Cardiac septum (tissue), 1 donor: ENCODE results near the gene DNASE1L2. TPM values are rescaled to one million over a fixed set of nuclear protein-coding genes. Genes with fewer than 3 reads are reported as not detected.

Experiments used
- DNase-seq: peaks from one replicate; pipeline ENCODE4 v3.0.0-alpha.2; 2020; ENCODE audit warnings: low spot score
- intact Hi-C: fragments of 100-400 bp; cut with DNase I; formaldehyde crosslinking; loops from one replicate; pipeline ENCODE4 v1.14.0; 2022
- total RNA-seq: library from RNA; stranded (reverse); fragmentation: NEBNext Ultra II Directional; extraction: Animal tissue kit (Norgen Biotek cat#: 25700); gene quantifications from one replicate; pipeline ENCODE4 v1.2.1, GENCODE V29; 2021
- donor health status: DM: no; HTN: no; CAD: no.

DNASE1L2 gene
- total RNA-seq, 1 donor from 2014 or later: 0.57 TPM

GRCh38 chr16:2213817-2214718 lies 22.2 kb upstream of the DNASE1L2 start:
- intact Hi-C loops: loop anchor here (5.0 kb wide), 1 partner anchor 38 kb away; the partner anchor contains the start of gene ECI1
- no peak for DNase-seq

- DNase-seq: no peak
- intact Hi-C loops: loop anchor here (5.0 kb wide), 1 partner anchor 38 kb away; the partner anchor contains the start of gene ECI1
Measured at GRCh38 chr16:2214719-2214968, 21.6 kb upstream of the DNASE1L2 start, which contains the start of gene PGP. Gene PGP (minus strand): TSS chr16:2214840. CDS start chr16:2214777, 63 bp downstream.

- intact Hi-C loops: no loop called here
Measured at GRCh38 chr16:2216330-2216729, 19.9 kb upstream of the DNASE1L2 start.

GRCh38 chr16:2223221-2223941 lies 12.9 kb upstream of the DNASE1L2 start, which contains the start of gene E4F1:
Gene E4F1 (plus strand): TSS chr16:2223591. CDS start chr16:2223614, 23 bp downstream.
- intact Hi-C loops: no loop called here
- DNase-seq: peak; percentile 100

More at GRCh38 chr16:2216330-2216729, 19.9 kb upstream of the DNASE1L2 start:
- DNase-seq: no peak

GRCh38 chr16:2223942-2224486 lies 12.2 kb upstream of the DNASE1L2 start:
- DNase-seq: no peak
- intact Hi-C loops: no loop called here

GRCh38 chr16:2226245-2226793 lies 9.9 kb upstream of the DNASE1L2 start:
- intact Hi-C loops: no loop called here
- DNase-seq: no peak

GRCh38 chr16:2226918-2227317 lies 9.3 kb upstream of the DNASE1L2 start:
- DNase-seq: no peak
- intact Hi-C loops: no loop called here

GRCh38 chr16:2228161-2228824 lies 8.0 kb upstream of the DNASE1L2 start:
- intact Hi-C loops: no loop called here
- no peak for DNase-seq

GRCh38 chr16:2229091-2229490 lies 7.2 kb upstream of the DNASE1L2 start:
- no peak for DNase-seq
- intact Hi-C loops: no loop called here

GRCh38 chr16:2229632-2230250 lies 6.5 kb upstream of the DNASE1L2 start:
- intact Hi-C loops: no loop called here

GRCh38 chr16:2230376-2230775 lies 5.9 kb upstream of the DNASE1L2 start:
- intact Hi-C loops: no loop called here
- DNase-seq: no peak

More at GRCh38 chr16:2229632-2230250, 6.5 kb upstream of the DNASE1L2 start:
- DNase-seq: no peak

- intact Hi-C loops: no loop called here
- no peak for DNase-seq
Measured at GRCh38 chr16:2231016-2231931, 5.0 kb upstream of the DNASE1L2 start.

GRCh38 chr16:2232094-2232990 lies 3.9 kb upstream of the DNASE1L2 start:
- intact Hi-C loops: no loop called here
- no peak for DNase-seq

- no peak for DNase-seq
- intact Hi-C loops: no loop called here
Measured at GRCh38 chr16:2233046-2233775, 3.0 kb upstream of the DNASE1L2 start.

GRCh38 chr16:2233872-2234812 lies 2.1 kb upstream of the DNASE1L2 start:
- intact Hi-C loops: no loop called here
- no peak for DNase-seq
